ENCODE results near the gene LGALS7. TPM values are rescaled to one million over a fixed set of nuclear protein-coding genes. Genes with fewer than 3 reads are reported as not detected.
"Not testable (repeated sequence)": the region's sequence is repeated elsewhere in the genome, so short reads cannot be mapped to it uniquely, and the experiment has no call there.

Gene LGALS7
- total RNA-seq (2012; rRNA removed) (not detected in 2 replicates), polyA plus RNA-seq (2012; rRNA removed) (not detected in 2 replicates), Bru-seq, nascent RNA (not detected), BruChase-seq, experiment 1, labeled RNA remaining after a 6-hour chase (not detected), BruChase-seq, experiment 2, labeled RNA remaining after a 2-hour chase (not detected)
- not detected in 2 replicates for polyA plus RNA-seq (2012; cell fraction: cytosol; rRNA removed)
- polyA plus RNA-seq (2012; cell fraction: nucleus; rRNA removed; ENCODE audit: low replicate concordance), result not detected in 2 replicates
- long read RNA-seq, result 0 reads

DNA sequence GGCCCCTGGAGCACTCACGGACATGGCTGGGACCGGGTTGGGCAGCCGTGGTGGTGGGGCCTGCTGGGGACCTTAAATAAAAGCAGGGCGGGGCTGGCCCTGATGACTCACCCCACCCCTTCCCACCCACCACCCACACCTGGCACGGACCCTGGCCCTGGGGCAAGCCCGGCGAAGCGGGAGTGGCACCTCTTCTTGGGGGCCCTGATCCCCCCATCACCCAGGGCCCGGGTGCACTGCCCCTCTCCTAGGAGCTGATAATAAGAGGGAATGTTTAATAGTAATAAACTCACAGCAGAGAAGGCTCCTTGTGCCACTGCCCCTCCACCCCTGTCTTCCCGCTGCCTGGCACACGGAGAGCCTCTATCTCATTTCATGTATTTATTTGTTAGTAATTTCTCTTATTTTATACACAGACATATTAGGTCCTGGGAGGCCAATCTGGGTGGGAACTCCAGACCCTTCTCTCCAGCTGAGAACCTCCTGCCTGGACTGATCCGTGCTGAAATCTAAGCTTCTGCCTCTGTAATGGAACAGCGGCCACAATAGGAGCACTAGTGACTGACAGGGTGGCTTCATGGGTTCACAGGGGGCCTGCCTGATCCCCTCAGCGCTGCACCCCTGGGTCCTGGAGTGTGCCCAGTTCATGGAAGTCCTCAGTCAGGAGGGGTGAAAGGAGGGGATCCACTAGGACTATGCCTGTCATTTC, at the start of gene LGALS7:
TSS of gene LGALS7 (minus strand) at position 49 of the 709 bp plus-strand sequence. CDS start at position 24, 25 bp downstream.
- no peak for DNase-seq
- peaks cover under 1% of the 10 kb centered on the region; the same call in 1 of the 2 replicates for H3K27me3 ChIP-seq (ENCODE audit: control insufficient read depth, insufficient read depth, low read length)
- H4K5ac ChIP-seq (ENCODE audit: low read depth, low read length), result no peak within 1 kb of the TSS
- no peaks in the 10 kb centered on the region for H3K9me1 ChIP-seq (ENCODE audit: insufficient read depth, low read length)
- H3K18ac ChIP-seq (ENCODE audit: low read depth, low read length), result no peak within 1 kb of the TSS
- H3K14ac ChIP-seq (replicated peaks; ENCODE audit: low read depth, low read length), result no peak within 1 kb of the TSS
- no peaks in the 10 kb centered on the region for H4K20me1 ChIP-seq (ENCODE audit: insufficient read depth, low read length)
- no peak within 1 kb of the TSS for H3K4me3 ChIP-seq (ENCODE audit: insufficient read depth, low read depth, low read length)
- H3K4me1 ChIP-seq (ENCODE audit: control insufficient read depth, insufficient read depth, low read length), result no peaks in the 10 kb centered on the region
- WGBS, 2 experiments (ENCODE audit: extremely low coverage in 2 of 2, insufficient read length in 1 of 2), result 43% methylated on average over 2 of the region's 14 CpGs; no CpG with 5 or more reads in 1 of the 2 experiments
- H3K56ac ChIP-seq (ENCODE audit: extremely low read depth, insufficient read depth, low read length), result no peak within 1 kb of the TSS
- no peak within 1 kb of the TSS for H2AK9ac ChIP-seq (replicated peaks; ENCODE audit: low read depth, low read length, poor library complexity)
- no peak within 1 kb of the TSS for H3K23ac ChIP-seq (ENCODE audit: low read depth, low read length)
- no peak for ATAC-seq (ENCODE audit: low read depth)
- no peak within 1 kb of the TSS for H2BK20ac ChIP-seq (ENCODE audit: low read depth, low read length)
- no peaks in the 10 kb centered on the region for H3K79me1 ChIP-seq (ENCODE audit: low read depth in 1 of 2, low read length in 2 of 2)
- no peak within 1 kb of the TSS for H2BK15ac ChIP-seq (ENCODE audit: low read depth, low read length)
- no TSS peak for BruUV-seq (replicated peaks)
- H2AFZ ChIP-seq (replicated peaks; ENCODE audit: low read length, poor library complexity), result peak within 1 kb of the TSS; percentile 41
- H3K4ac ChIP-seq (ENCODE audit: low read depth, low read length), result no peak within 1 kb of the TSS
- no peak within 1 kb of the TSS for H3K9ac ChIP-seq (ENCODE audit: low read depth, low read length)
- no peak within 1 kb of the TSS for H2AK5ac ChIP-seq (ENCODE audit: low read depth, low read length)
- no peak within 1 kb of the TSS for H3K27ac ChIP-seq (ENCODE audit: insufficient read depth, low read length)
- dilution Hi-C loops (cut with HindIII; ENCODE audit: low sequenced_read_pairs, unreplicated experiment) (no loop called here), in situ Hi-C loops (cut with MboI; ENCODE audit: low sequenced_read_pairs) (no loop called here), intact Hi-C loops (cut with micrococcal nuclease) (no loop called here)
- POLR2A ChIA-PET (ENCODE audit: unreplicated experiment), result no interaction called here
- no peaks in the 10 kb centered on the region for H3K36me3 ChIP-seq (ENCODE audit: control insufficient read depth, insufficient read depth, low read length)
- H3K4me2 ChIP-seq (ENCODE audit: low read depth, low read length), result no peak within 1 kb of the TSS
- no peak within 1 kb of the TSS for H4K91ac ChIP-seq (ENCODE audit: insufficient read depth, low read depth, low read length)
- H2BK5ac ChIP-seq (ENCODE audit: low read depth, low read length, poor library complexity, severe bottlenecking), result no peak within 1 kb of the TSS
- H3K9me3 ChIP-seq (ENCODE audit: control insufficient read depth, insufficient read depth, low read length), result no peaks in the 10 kb centered on the region
- H4K8ac ChIP-seq (ENCODE audit: low read depth in 2 of 2, low read length in 2 of 2), result no peak within 1 kb of the TSS
- CTCF ChIA-PET, result no interaction called here
- no peak within 1 kb of the TSS for H2BK120ac ChIP-seq (ENCODE audit: low read depth, low read length)
- TF ChIP-seq, protein P1, sequence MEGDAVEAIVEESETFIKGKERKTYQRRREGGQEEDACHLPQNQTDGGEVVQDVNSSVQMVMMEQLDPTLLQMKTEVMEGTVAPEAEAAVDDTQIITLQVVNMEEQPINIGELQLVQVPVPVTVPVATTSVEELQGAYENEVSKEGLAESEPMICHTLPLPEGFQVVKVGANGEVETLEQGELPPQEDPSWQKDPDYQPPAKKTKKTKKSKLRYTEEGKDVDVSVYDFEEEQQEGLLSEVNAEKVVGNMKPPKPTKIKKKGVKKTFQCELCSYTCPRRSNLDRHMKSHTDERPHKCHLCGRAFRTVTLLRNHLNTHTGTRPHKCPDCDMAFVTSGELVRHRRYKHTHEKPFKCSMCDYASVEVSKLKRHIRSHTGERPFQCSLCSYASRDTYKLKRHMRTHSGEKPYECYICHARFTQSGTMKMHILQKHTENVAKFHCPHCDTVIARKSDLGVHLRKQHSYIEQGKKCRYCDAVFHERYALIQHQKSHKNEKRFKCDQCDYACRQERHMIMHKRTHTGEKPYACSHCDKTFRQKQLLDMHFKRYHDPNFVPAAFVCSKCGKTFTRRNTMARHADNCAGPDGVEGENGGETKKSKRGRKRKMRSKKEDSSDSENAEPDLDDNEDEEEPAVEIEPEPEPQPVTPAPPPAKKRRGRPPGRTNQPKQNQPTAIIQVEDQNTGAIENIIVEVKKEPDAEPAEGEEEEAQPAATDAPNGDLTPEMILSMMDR (conservative IDR thresholded peaks at IDR 0.05; ENCODE audit: low read depth, low read length), result no peak
- no peak for TF ChIP-seq POLR2A (IDR thresholded peaks at IDR 0.05; ENCODE audit: low read depth, low read length)

DNA sequence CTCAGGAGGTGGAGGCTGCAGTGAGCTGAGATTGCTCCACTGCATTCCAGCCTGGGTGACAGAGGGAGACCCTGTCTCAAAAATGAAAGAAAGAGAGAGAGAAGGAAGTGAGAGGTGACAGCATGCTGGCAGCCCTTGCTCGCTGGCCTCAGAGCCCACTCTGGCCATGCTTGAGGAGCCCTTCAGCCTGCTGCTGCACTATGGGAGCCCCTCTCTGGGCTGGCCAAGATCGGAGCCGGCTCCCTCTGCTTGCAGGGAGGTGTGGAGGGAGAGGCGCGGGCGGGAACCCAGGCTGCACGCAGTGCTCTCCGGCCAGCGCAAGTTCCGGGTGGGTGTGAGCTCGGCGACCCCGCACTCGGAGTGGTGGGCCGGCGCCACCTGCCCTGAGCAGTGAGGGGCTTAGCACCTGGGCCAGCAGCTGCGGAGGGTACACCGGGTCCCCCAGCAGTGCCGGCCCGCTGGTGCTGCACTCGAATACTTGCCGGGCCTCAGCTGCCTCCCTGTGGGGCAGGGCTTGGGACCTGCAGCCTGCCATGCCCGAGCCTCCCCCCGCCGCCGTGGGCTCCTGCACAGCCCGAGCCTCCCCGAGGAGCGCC, 48.0 kb upstream of the LGALS7 start:
- H4K8ac ChIP-seq (ENCODE audit: low read depth in 2 of 2, low read length in 2 of 2); H3K56ac ChIP-seq (ENCODE audit: extremely low read depth, insufficient read depth, low read length); H3K4me2 ChIP-seq (ENCODE audit: low read depth, low read length); H3K18ac ChIP-seq (ENCODE audit: low read depth, low read length); H3K23ac ChIP-seq (ENCODE audit: low read depth, low read length); H3K27ac ChIP-seq (ENCODE audit: insufficient read depth, low read length); H4K5ac ChIP-seq (ENCODE audit: low read depth, low read length); H2AK9ac ChIP-seq (replicated peaks; ENCODE audit: low read depth, low read length, poor library complexity); H2AK5ac ChIP-seq (ENCODE audit: low read depth, low read length); H3K4me3 ChIP-seq (ENCODE audit: insufficient read depth, low read depth, low read length); H3K4me1 ChIP-seq (ENCODE audit: control insufficient read depth, insufficient read depth, low read length); H3K14ac ChIP-seq (replicated peaks; ENCODE audit: low read depth, low read length); H4K91ac ChIP-seq (ENCODE audit: insufficient read depth, low read depth, low read length); H2BK5ac ChIP-seq (ENCODE audit: low read depth, low read length, poor library complexity, severe bottlenecking); H3K9me1 ChIP-seq (ENCODE audit: insufficient read depth, low read length); dilution Hi-C loops (cut with HindIII; ENCODE audit: low sequenced_read_pairs, unreplicated experiment); H2BK120ac ChIP-seq (ENCODE audit: low read depth, low read length); intact Hi-C loops (cut with micrococcal nuclease); H3K27me3 ChIP-seq (ENCODE audit: control insufficient read depth, insufficient read depth, low read length); BruUV-seq (replicated peaks); H3K9me3 ChIP-seq (ENCODE audit: control insufficient read depth, insufficient read depth, low read length); CTCF ChIA-PET; H3K79me1 ChIP-seq (ENCODE audit: low read depth in 1 of 2, low read length in 2 of 2); POLR2A ChIA-PET (ENCODE audit: unreplicated experiment); DNase-seq; H2AFZ ChIP-seq (replicated peaks; ENCODE audit: low read length, poor library complexity); H3K4ac ChIP-seq (ENCODE audit: low read depth, low read length); H4K20me1 ChIP-seq (ENCODE audit: insufficient read depth, low read length); ATAC-seq (ENCODE audit: low read depth); H2BK15ac ChIP-seq (ENCODE audit: low read depth, low read length); H3K9ac ChIP-seq (ENCODE audit: low read depth, low read length); H2BK20ac ChIP-seq (ENCODE audit: low read depth, low read length); in situ Hi-C loops (cut with MboI; ENCODE audit: low sequenced_read_pairs): not testable (repeated sequence)
- peaks cover 22% of the 10 kb centered on the region for H3K36me3 ChIP-seq (ENCODE audit: control insufficient read depth, insufficient read depth, low read length)
- WGBS, 2 experiments (ENCODE audit: extremely low coverage in 2 of 2, insufficient read length in 1 of 2), result 99% methylated on average over 12 of the region's 29 CpGs; no CpG with 5 or more reads in 1 of the 2 experiments
